GM21526 (cell line): ENCODE results near the gene LITAF.
"Not testable (repeated sequence)": the region's sequence is repeated elsewhere in the genome, so short reads cannot be mapped to it uniquely, and the experiment has no call there.

Source experiments
- ATAC-seq: cut with Tn5 transposase; IDR thresholded peaks from one replicate; pipeline ENCODE4 v1.9.1; 2021; ENCODE audit warnings: moderate library complexity; ENCODE audit not compliant: unreplicated experiment, low FRiP score

Gene LITAF

GRCh38 chr16:11601425-11601824, 14.7 kb upstream of the LITAF start:
- ATAC-seq: no peak

- ATAC-seq: no peak
Observed at GRCh38 chr16:11599579-11599978, 12.9 kb upstream of the LITAF start.

GRCh38 chr16:11597235-11598095, 10.7 kb upstream of the LITAF start:
- no peak for ATAC-seq

GRCh38 chr16:11596572-11597226, 10.0 kb upstream of the LITAF start:
- no peak for ATAC-seq

GRCh38 chr16:11593581-11593980, 6.9 kb upstream of the LITAF start:
- ATAC-seq: no peak

- not testable (repeated sequence) for ATAC-seq
Observed at GRCh38 chr16:11593076-11593475, 6.4 kb upstream of the LITAF start.

- ATAC-seq: not testable (repeated sequence)
Observed at GRCh38 chr16:11591630-11592029, 4.9 kb upstream of the LITAF start.

- ATAC-seq: no peak
Observed at GRCh38 chr16:11589198-11589550, 2.5 kb upstream of the LITAF start.

- no peak for ATAC-seq
Observed at GRCh38 chr16:11588321-11589197, 1.8 kb upstream of the LITAF start.

GRCh38 chr16:11587643-11588247, 1.0 kb upstream of the LITAF start:
- no peak for ATAC-seq

- peak; percentile 4 for ATAC-seq
Observed at GRCh38 chr16:11586378-11586855, 302 bp downstream of the LITAF start.

GRCh38 chr16:11585460-11586377, 1.0 kb downstream of the LITAF start:
- ATAC-seq: no peak

- ATAC-seq: no peak
Observed at GRCh38 chr16:11583889-11584565, 2.7 kb downstream of the LITAF start.

GRCh38 chr16:11583166-11583565, 3.6 kb downstream of the LITAF start:
- no peak for ATAC-seq

- no peak for ATAC-seq
Observed at GRCh38 chr16:11582157-11582814, 4.4 kb downstream of the LITAF start.

GRCh38 chr16:11581678-11582077, 5.0 kb downstream of the LITAF start:
- no peak for ATAC-seq

- no peak for ATAC-seq
Observed at GRCh38 chr16:11580451-11581086, 6.2 kb downstream of the LITAF start.

GRCh38 chr16:11577290-11577660, 9.4 kb downstream of the LITAF start:
- not testable (repeated sequence) for ATAC-seq
